ENCODE results near the gene TIPIN.
"Not testable (repeated sequence)": the region's sequence is repeated elsewhere in the genome, so short reads cannot be mapped to it uniquely, and the experiment has no call there.

The TIPIN gene

DNA sequence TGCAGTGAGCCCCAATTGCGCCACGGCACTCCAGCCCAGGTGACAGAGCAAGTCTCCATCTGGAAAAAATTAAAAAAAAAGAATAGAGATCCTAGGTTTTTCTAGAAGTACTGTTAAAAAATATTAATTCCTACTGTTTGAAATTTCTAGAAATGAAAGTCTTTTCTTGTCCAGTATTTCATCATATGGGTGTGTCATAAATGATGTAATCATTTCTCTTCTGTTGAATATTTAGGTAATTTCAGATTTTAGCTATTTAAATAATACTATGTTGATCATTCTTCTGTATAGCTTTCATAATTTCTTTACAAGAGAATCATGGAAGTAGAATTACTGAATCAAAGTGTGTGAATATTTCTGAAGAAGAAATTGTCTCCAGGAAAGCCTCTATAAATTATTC is 24.9 kb upstream of the TIPIN start:
- not testable (repeated sequence) for DNase-seq (ENCODE audit: low read depth)

DNA sequence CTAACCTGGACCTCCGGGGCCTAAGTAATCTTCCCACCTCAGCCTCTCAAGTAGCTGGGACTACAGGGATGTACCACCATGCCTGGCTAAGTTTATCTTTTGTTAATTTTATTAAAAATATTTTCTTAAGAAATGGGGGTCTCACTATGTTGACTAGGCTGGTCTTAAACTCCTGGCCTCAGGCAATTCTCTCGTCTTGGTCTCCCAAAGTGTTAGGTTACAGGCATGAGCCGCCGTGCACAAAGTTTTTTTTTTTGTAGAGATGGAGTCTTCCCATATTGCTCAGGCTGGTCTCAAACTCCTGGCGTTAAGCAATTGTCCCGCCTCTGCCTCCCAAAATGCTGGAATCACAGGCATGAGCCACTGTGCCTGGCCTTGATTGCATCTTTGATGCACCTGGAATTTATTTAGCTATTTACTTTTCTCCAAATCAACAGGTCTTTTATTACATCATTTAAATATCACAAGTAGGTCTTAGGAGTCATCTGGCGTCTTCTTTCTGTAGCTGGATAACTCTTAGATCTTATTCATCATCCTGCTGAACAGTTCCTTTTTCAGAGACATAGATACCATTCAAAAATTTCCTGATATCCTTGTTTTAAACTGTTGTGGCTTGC is 22.4 kb upstream of the TIPIN start:
- no peak for DNase-seq (ENCODE audit: low read depth)

DNA sequence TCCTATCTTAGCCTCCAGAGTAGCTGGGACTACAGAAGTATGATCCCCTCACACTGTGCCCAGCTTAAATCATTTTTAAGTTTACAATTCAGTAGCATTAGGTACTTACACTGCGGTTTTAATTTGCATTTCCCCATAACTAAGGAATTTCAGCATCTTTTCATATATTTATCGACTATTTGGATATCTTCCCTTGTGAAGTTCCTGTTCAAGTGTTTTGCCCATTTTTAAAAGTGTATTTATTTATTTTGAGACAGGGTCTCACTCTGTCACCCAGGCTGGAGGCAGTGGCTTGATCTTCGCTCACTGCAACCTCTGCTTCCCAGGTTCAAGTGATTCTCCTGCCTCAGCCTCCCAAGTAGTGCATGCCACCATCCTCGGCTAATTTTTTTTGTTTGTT is 17.7 kb upstream of the TIPIN start:
- no peak for DNase-seq (ENCODE audit: low read depth)

DNA sequence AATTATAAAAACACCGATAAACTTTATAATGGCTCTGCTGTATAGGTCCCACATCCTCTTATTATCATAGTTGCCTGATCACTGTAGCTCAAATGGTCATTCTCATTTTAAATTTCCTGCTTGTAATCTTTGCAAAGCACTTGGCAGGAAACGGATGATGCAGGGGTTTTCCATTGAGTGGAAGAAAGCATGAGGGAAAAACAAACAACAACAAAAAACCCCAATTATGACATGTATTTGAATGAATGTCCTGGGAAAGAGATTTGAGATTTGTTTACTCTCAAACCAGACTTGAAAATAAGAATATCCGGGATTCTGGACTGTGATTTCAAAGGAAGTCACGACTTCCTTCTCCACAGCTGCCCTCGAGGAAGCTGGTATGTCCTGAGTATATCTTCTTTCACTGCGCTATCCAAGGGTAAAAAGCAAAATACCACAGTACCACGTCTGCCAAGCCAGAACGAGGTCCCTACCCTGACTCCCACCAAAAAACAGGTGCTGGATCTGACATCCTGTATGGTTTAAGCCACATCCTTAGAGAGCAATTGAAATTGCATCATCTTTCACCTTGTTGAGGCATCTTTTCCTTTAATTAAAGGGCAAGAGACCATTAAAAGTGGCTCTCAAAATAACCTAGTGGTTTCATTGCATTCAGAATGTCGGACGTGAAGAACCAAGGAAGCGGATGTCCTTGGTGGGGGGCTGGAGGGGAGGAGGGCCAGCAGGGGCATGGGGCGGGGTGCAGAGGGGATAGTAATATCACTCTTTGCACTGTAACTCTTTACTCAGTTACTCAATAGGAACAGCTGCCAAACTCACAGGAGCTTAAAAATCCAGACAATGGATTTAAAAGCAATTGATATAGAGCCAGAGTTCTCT is 13.5 kb upstream of the TIPIN start:
- no peak for DNase-seq (ENCODE audit: low read depth)

DNA sequence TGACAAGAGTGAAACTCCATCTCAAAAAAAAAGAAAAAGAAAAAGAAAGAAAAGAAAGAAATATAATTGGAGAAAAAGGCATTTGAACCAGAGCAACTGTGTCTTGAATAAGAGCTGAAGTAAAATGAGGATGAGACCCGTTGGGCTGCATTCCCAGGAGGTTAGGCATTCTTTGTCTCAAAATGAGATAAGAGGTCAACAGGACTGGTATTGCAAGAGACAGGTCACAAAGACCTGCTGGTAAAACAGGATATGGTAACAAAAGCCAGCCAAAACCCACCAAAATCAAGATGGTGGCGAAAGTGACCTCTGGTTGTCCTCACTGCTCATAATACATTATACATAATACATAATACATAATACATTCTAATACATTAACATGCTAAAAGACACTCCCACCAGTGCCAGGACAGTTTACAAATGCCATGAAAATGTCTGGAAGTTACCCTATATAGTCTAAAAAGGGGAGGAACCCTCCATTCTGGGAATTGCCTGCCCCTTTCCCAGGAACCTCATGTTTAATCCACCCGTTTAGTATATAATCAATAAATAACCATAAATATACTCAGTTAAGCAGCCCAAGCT is 8.6 kb upstream of the TIPIN start:
- DNase-seq (ENCODE audit: low read depth): no peak

DNA sequence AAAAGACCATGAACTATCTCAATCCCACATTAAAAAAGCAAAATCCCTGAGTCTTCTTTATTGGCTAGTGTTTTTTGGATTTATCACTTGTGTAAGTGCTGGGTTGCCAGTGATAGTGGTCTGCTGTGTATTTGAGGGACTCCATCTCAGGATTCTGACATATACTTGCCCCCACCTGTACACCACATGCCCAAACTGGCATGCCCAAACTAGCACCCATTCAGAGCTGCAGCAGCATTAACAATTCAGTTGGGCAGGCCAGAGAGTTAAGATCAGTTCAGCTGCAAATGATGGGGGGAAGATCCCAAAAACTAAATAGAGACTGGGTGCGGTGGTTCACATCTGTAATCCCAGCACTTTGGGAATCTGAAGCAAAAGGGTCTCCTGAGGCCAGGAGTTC is 6.3 kb upstream of the TIPIN start:
- DNase-seq (ENCODE audit: low read depth): no peak

DNA sequence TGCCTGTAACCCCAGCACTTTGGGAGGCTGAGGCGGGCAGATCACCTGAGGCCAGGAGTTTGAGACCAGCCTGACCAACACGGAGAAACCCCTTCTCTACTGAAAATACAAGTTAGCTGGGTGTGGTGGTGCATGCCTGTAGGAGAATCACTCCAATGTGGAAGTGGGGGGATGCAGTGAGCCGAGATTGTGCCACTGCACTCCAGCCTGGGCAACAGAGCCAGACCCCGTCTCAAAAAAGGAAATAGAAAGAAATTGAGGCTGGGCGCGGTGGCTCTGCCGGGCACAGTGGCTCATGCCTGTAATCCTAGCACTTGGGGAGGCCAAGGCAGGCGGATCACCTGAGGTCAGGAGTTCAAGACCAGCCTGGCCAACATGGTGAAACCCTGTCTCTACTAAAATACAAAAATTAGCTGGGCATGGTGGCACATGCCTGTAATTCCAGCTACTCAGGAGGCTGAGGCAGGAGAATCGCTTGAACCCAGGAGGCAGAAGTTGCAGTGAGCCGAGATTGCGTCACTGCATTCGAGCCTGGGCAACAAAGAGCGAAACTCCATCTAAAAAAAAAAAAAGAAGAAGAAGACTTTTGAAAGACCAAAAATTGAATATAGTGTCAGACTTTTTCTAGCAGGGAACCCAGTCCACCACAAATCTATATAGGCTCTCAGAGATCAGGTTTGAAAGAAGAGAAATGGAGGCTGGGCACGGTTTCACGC is 5.4 kb upstream of the TIPIN start:
- not testable (repeated sequence) for DNase-seq (ENCODE audit: low read depth)

DNA sequence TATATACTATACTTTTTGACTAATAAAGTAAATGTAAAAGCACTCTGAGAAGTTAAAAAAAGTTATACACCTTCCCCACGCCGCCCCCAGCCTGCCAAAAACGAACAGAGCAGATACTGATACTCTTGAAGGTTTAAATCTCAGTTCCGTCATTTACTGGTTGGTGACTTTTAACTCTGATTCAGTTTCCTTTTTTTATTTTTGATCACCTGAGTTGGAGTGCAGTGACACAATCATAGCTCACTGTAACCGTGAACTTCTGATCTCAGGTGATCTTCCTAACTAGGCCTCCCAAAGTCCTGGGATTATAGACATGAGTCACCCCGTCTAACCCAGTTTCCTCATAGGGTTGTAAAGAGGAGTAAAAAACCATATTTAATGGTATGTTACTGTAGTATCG is 3.3 kb upstream of the TIPIN start:
- DNase-seq (ENCODE audit: low read depth): no peak

DNA sequence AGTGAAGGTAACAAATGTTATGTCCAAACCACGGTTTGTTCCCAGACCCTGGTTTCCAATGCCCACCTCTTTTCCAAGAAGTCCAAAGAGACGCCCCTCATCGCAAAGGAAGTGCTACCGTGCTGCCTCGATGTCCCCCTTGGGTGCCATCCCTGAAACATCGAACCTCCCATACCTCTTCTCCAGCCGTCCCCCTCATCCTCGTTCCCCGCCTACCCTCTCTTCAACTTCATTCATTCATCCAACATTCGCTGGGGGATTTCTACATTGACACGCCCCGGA is 467 bp downstream of the TIPIN start:
- DNase-seq (ENCODE audit: low read depth): no peak

DNA sequence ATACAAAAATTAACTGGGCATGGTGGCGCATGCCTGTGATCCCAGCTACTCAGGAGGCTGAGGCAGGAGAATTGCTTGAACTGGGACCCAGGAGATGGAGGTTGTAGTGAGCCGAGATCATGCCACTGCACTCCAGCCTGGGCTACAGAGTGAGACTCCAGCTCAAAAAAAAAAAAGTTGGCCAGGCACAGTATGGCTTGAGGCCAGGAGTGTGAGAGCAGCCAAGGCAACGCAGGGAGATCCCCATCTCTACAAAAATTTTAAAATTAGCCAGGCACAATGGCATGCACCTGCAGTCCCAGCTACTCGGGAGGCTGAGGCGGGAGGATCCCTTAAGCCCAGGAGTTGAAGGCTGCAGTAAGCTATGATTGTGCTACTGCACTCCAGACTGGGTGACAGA is 8.0 kb downstream of the TIPIN start:
- DNase-seq (ENCODE audit: low read depth): not testable (repeated sequence)

DNA sequence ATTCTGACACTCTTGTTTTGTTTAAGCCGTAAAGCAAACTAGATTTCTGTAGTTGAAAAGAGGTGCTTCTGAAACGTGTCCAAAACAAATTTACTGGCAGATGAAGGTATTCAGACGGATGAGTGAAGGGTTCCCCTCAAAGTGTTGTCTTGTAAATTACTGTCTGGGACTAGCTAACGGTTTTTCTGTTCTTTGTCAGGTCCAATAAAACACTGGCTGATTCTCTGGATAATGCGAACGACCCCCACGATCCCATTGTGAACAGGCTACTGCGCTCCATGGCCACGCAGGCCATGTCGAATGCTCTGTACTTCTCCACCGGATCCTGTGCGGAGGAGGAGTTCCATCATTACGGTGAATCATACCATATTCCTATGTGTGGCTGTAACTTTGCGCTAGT is 27.7 kb downstream of the TIPIN start:
- DNase-seq (ENCODE audit: low read depth): no peak

DNA sequence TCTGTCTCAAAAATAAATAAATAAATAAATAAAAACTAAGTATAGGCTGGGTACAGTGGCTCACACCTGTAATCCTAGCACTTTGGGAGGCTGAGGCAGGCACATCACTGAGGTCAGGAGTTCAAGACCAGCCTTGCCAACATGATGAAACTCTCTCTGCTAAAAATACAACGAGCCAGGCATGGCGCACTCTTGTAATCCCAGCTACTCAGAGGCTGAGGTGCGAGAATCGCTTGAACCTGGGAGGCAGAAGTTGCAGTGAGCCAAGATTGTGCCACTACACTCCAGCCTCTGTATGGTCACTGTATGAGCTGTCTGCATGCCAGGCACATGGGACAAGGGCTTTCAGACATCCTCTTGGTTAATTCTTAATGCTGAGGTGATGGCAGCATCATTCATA is 28.7 kb downstream of the TIPIN start:
- no peak for DNase-seq (ENCODE audit: low read depth)

DNA sequence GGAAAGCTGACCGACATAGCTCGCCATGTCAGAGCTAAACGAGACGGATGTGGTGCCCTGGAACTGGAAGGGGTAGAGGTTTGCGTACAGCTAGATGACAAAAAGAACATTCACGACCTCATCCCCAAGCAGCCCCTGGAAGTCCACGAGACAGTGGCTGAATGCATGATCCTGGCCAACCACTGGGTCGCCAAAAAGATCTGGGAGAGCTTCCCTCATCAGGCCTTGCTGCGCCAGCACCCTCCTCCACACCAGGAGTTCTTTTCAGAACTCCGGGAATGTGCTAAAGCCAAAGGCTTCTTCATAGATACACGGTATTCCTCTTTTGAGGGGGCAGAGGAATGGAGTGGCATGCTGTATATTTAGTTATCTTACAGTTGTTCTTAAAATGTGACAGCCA is 30.4 kb downstream of the TIPIN start:
- DNase-seq (ENCODE audit: low read depth): no peak

DNA sequence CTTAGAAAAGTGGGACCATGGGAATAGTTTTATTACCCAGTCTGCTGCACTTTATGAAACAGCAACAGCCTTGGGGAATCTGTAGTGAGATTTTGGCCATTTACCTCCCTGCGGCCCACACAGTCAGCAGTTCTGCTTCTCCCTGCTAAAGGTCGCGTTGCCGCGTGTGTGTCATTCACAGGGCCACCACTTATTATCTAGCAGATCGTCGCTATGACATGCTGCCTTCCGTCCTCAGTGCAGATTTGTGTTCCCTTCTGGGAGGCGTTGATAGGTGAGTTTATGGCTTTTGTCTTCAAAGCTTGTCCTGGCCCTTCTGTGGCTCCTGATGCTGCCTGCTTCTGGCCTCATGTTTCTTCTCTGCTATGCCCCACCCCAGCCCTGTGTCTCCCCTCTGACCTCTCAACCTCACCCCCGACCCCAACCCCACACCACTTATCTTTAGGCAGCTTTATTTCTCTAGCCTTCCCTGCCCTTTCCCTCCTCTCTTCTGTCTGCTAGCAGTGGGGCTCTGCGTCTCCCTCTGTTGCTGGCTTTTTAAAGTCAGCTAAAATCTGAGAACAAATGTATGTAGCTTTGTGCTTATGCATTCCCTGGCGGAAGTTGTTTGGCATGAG is 33.1 kb downstream of the TIPIN start:
- DNase-seq (ENCODE audit: low read depth): no peak

DNA sequence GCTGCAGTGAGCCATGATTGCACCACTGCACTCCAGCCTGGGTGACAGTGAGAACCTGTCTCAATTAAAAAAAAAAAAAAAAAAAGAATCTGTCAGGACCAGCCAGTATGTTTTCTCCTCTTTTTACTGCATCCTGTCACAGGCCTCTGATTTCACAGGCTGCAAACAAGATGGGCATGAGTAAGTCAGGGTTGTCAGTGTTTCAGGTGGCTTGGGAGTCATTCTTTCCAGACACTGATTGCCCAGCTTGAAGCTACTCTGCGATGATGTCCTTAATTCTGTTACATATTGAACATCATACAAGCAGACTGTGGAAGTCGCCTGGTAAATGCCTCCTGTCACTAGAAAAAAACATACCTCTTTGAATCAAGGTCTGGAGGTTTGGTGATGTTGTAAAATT is 44.3 kb downstream of the TIPIN start:
- DNase-seq (ENCODE audit: low read depth): no peak

DNA sequence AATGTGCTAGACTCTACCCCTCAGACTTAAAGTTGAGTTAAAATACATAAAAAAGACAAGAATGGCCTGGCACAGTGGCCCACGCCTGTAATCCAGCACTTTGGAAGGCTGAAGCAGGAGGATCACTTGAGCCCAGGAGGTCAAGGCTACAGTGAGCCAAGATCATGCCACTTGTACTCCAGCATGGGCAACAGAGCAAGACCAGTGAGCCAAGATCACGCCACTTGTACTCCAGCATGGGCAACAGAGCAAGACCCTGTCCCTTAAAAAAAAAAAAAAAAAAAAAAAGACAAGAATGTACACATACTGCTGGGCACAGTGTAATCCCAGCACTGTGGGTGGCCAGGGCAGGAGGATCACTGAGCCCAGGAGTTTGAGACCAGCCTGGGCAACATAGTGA is 45.7 kb downstream of the TIPIN start:
- no peak for DNase-seq (ENCODE audit: low read depth)

DNA sequence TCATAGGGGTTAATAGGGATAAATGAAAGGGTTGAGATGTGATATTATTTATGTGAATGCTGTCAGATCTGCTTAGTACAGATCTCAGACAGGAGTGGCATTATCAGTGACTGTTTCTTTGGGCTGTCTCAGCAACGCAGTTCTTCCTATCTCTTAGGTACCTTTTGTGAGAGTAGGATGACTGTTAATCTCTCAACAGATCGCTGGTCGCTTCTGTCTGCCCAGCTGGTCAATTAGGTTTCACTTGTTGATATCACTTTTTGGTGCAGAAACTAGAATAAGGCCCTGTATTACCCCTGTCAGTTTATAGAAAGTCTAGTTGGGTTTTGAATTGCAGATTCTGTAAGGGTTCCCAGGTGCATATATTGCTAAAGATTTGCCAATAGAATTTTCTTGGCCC is 46.7 kb downstream of the TIPIN start:
- DNase-seq (ENCODE audit: low read depth): no peak

DNA sequence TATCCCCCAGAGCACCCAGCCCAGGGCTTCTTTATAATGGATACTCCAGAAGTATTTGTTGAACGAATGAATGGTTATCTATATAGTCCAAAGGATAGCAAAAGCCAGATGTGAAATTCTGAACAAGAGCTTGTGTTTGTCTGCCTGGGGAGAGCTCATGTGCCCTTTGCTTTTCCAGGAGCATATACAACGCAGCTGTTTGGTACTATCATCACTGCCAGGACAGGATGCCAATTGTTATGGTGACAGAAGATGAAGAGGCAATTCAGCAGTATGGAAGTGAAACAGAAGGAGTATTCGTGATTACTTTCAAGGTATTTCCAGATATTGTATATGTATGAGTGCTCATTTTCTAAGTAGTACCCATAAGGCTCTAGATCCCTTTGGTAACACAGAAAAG is 48.0 kb downstream of the TIPIN start:
- no peak for DNase-seq (ENCODE audit: low read depth)

DNA sequence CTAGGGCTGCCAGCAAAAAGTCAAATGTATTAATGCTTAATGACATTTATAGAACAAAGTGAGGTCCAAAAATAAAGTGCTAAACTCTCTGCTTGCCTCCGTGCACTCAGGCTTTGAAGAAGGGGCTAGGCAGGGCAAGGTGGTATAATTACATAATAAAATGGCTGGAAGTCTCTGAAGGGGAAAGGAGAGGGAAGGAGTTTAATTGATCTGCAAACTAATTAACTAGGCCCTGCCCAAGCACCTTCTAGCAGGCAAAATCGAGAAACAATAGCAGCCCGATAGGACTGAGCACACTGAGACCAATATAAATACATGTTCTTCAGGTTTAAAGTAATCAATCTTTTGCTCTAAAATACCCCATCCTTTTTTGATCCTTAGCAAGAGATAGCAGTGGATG is 50.1 kb downstream of the TIPIN start:
- DNase-seq (ENCODE audit: low read depth): no peak

DNA sequence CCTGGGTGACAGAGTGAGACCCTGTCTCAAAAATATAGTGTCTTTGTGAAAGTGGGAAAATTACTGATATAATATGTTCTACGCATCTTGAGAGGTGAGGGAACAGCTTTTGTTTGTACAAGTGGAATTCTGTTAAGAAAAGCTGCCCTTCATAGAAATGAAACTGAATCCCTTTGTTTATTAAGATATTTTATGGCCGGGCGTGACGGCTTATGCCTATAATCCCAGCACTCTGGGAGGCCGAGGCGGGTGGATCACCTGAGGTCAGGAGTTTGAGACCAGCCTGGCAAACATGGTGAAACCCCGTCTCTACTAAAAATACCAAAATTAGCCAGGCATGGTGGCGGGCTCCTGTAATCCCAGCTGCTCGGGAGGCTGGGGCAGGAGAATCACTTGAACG is 52.1 kb downstream of the TIPIN start:
- not testable (repeated sequence) for DNase-seq (ENCODE audit: low read depth)

DNA sequence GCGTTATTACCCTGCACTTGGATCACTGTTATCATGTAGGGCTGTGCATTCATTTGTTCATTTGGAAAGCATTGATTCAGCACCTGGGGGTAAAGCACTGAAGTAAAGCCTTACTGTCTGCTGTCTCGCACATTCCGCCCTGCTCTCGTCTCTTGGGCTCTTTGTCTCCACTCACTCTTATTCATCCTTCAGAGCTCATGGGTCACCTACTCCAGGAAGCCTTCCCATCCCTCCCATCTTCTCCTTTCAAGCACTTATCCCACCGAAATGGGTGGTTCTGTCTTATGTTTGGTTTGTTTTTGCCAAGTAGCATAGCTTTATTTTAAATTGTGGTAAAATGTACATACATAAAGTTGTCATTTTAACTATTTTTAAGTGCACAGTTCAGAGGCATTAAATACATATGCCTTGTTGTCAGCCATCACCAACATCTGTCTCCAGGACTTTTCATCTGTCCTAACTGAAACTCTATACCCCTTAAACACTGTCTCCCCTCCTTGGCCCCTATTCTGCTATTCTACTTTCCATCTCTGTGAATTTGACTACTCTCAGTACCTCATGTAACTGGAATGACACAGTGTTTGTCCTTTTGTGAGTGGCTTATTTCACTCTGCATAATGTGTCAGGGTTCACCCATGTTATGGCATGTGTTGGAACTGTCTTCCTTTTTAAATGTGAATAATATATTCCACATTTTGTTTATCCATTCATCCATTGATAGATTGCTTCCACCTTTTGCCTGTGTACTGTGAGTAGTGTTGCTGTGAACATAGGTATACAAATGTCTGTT is 53.8 kb downstream of the TIPIN start:
- DNase-seq (ENCODE audit: low read depth): no peak

DNA sequence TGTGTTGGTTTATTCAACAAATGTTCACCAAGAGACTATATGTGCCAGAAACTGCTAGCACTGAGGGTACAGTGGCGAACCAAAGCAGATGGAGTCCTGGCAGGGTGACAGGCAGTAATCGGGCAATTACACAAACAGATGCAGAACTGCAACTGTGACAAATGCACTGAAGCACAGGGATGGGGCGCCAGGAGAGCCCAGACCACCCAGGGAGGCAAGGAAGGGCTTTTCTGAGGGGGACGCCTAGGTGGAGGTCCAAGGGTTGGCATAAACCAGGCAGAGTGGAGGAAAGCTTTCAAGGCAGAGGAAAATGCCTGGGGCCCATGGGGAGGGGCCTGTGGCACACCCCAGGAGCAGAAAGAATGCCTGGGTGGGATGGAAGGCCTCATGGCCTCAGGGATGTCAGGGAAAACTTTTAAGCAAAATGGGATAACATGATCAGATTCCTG is 57.7 kb downstream of the TIPIN start:
- DNase-seq (ENCODE audit: low read depth): no peak
